Measurements from ENCODE around the gene ZDHHC8. TPM values are rescaled to one million over a fixed set of nuclear protein-coding genes. Genes with fewer than 3 reads are reported as not detected.

ZDHHC8 gene
- polyA plus RNA-seq, 1 donor (not counting 4 experiments of a cell fraction or from before 2014, with no cell fraction given): 16.0 TPM

GRCh38 chr22:20127318-20127868, 4.2 kb upstream of the ZDHHC8 start:
- DNase-seq (ENCODE audit: low read depth, low spot score): no peak
- dilution Hi-C loops (cut with MboI; ENCODE audit: extremely low pct_ligation_motif_present, low sequenced_read_pairs): no loop called here
- H4K20me1 ChIP-seq (ENCODE audit: control insufficient read depth, extremely low read depth, insufficient read depth, low read length): peaks cover under 1% of the 10 kb centered on the region
- no peak overlapping the region for H3K4me3 ChIP-seq (ENCODE audit: control insufficient read depth in 2 of 3, extremely low read depth in 1 of 3, insufficient read depth in 2 of 3, low read depth in 1 of 3, low read length in 3 of 3)
- H3K9me1 ChIP-seq (ENCODE audit: control insufficient read depth, extremely low read depth, insufficient read depth, low read length): no peaks in the 10 kb centered on the region
- H3K79me2 ChIP-seq (ENCODE audit: control insufficient read depth, insufficient read depth, low read length): peaks cover 21% of the 10 kb centered on the region
- no peak for FAIRE-seq
- no peaks in the 10 kb centered on the region for H3K4me1 ChIP-seq (ENCODE audit: control insufficient read depth, extremely low read depth, insufficient read depth, low read length)
- H3K36me3 ChIP-seq (ENCODE audit: control insufficient read depth in 2 of 2, extremely low read depth in 1 of 2, insufficient read depth in 2 of 2, low read length in 2 of 2): peaks cover 18 to 22% of the 10 kb centered on the region in 2 experiments
- H3K27ac ChIP-seq (ENCODE audit: control insufficient read depth, insufficient read depth, low read length): no peak overlapping the region
- H3K4me2 ChIP-seq (ENCODE audit: control insufficient read depth, extremely low read depth, insufficient read depth, low read depth, low read length): no peak overlapping the region
- no peaks in the 10 kb centered on the region for H3K9me3 ChIP-seq (ENCODE audit: control insufficient read depth, low read depth, low read length)
- H2AFZ ChIP-seq (ENCODE audit: control insufficient read depth, low read length): no peak overlapping the region
- H3K27me3 ChIP-seq (ENCODE audit: control insufficient read depth, extremely low read depth, insufficient read depth, low read length): no peaks in the 10 kb centered on the region
- no peak overlapping the region for H3K9ac ChIP-seq (ENCODE audit: control insufficient read depth, extremely low read depth, insufficient read depth, low read length)
- no peak for TF ChIP-seq EZH2 (IDR thresholded peaks at IDR 0.05; ENCODE audit: low read length)

GRCh38 chr22:20127869-20128618, 3.6 kb upstream of the ZDHHC8 start:
- no peak overlapping the region for H3K9ac ChIP-seq (ENCODE audit: control insufficient read depth, extremely low read depth, insufficient read depth, low read length)

More at GRCh38 chr22:20127869-20128618, 3.6 kb upstream of the ZDHHC8 start:
- Histone ChIP-seq H3K9me1 (ENCODE audit: control insufficient read depth, extremely low read depth, insufficient read depth, low read length) (no peaks in the 10 kb centered on the region), H3K9me3 (ENCODE audit: control insufficient read depth, low read depth, low read length) (no peaks in the 10 kb centered on the region), H4K20me1 (ENCODE audit: control insufficient read depth, extremely low read depth, insufficient read depth, low read length) (no peaks in the 10 kb centered on the region), H3K4me1 (ENCODE audit: control insufficient read depth, extremely low read depth, insufficient read depth, low read length) (peaks cover 5% of the 10 kb centered on the region), H3K27ac (ENCODE audit: control insufficient read depth, insufficient read depth, low read length) (no peak overlapping the region), H2AFZ (ENCODE audit: control insufficient read depth, low read length) (no peak overlapping the region), H3K27me3 (ENCODE audit: control insufficient read depth, extremely low read depth, insufficient read depth, low read length) (no peaks in the 10 kb centered on the region), H3K79me2 (ENCODE audit: control insufficient read depth, insufficient read depth, low read length) (peaks cover 22% of the 10 kb centered on the region), H3K4me3 (ENCODE audit: control insufficient read depth in 2 of 3, extremely low read depth in 1 of 3, insufficient read depth in 2 of 3, low read depth in 1 of 3, low read length in 3 of 3) (no peak overlapping the region), H3K36me3 (ENCODE audit: control insufficient read depth in 2 of 2, extremely low read depth in 1 of 2, insufficient read depth in 2 of 2, low read length in 2 of 2) (peaks cover 18 to 21% of the 10 kb centered on the region in 2 experiments), H3K4me2 (ENCODE audit: control insufficient read depth, extremely low read depth, insufficient read depth, low read depth, low read length) (no peak overlapping the region)
- DNase-seq (ENCODE audit: low read depth, low spot score): no peak
- dilution Hi-C loops (cut with MboI; ENCODE audit: extremely low pct_ligation_motif_present, low sequenced_read_pairs): no loop called here
- no peak for TF ChIP-seq CTCF (optimal IDR thresholded peaks at IDR 0.05 in 1 of 3, IDR thresholded peaks at IDR 0.05 in 1 of 3, conservative IDR thresholded peaks at IDR 0.05 in 1 of 3; ENCODE audit: extremely low read depth in 1 of 3, insufficient read depth in 2 of 3, low read length in 3 of 3)
- TF ChIP-seq EZH2 (IDR thresholded peaks at IDR 0.05; ENCODE audit: low read length): no peak
- FAIRE-seq: no peak
